Measurements from ENCODE around the gene SLC12A5.
A peak's percentile ranks its signal among the peaks of the same experiment; 100 is the strongest.

Gene SLC12A5

DNA sequence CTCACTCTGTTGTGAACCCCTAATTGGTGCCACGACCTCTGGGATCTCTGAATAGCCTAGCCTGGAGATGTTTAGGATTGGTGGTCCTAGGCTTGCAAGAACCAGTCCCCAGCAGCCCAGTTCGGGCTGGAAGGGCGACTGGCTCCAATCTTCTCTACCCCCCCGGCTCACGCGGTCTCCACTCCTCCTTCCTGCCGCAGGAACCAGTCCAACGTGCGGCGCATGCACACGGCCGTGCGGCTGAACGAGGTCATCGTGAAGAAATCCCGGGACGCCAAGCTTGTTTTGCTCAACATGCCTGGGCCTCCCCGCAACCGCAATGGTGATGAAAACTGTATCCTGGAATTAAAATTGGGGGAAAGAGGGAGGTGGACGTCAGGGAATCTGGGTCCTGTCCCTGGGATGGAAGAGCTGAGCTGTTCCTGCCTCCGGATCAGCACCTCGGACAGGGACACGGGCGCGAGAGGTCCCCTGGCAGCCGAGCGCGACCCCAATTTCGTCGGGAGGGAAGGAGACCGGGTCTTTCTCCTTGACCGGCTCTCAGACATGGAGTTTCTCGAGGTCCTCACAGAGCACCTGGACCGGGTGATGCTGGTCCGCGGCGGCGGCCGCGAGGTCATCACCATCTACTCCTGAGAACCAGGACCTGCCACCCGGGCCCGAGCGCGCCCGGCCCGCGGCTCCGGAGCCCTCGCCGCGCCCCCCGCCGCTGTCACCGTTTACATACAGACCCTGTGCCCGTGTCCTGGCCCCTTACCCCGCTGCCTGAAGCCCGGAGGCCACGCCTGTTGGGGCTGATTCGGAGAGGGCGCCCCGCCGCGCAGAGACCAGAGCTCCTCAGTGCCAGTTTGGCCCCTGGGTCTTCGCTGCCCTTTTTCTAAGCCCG is 28.2 kb downstream of the SLC12A5 start:
- DNase-seq = no peak

DNA sequence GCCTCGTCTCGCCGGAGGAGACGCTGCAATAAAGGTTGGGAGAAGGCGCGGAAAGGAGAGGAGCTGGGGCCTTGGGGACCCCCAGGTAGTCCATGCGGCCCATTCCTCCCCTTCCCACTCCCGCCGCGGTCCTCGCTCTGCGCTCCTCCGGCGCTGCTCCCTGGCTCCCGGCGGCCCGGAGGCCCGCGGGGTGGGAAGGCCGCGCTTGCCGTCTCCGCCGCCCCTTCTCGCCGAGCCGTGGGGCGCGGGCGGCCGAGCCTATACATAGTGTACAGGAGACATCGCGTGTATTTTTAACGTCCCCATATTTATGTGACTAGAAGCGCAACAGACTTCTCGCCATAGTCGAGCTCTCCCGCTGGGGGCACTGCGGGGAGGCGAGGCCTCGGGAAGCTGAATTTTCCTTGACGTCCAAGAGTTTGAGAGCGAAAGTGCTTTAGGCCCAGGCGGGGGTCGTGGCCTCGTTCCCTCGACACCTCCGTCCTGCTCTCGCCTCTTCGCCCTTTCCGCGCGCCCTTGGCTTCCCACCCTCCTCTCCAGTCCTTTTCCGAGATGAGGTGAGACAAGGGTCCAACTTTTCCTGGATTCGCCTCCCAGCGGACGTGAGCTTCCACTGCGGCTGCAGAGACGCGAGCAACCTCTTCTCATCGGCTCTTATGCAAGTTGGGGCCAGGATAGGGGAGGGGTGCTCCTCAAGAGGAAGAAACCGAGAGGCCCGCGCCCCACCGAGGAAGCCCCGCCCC is 29.0 kb downstream of the SLC12A5 start:
- DNase-seq = no peak

DNA sequence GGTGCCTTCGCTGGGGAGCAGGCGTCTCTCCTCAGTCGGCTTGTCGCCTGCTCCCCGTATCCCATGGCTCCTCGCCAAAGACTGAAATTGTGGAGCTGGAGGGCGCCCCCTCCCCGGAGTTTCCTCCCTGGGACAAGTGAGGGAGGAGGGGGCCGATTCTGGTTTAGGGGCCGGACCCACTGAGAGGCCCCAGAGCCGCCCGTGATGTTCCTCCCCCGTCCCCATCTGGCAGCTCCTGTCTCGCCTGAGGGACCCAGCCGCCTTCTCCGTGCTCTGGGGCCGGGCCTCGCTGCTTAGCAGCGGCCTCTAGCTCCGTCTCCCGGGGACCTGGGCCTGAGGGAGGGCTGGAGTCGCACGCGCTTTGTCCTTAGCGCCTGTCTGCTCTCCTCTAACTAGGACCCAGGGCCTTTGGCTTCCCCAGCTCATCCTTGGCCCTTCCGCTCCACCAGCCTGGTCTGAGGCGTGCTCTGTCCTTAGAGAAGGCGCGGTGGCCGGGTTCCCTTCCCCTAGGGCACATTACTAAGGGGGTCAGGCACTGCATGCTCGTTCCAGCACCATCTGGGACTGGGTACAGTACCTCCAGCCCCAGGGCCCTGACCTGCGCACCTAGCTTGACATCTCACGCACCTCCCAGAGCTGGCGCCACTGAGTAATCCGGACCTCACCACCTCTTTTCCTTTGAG is 29.7 kb downstream of the SLC12A5 start:
- DNase-seq = no peak

DNA sequence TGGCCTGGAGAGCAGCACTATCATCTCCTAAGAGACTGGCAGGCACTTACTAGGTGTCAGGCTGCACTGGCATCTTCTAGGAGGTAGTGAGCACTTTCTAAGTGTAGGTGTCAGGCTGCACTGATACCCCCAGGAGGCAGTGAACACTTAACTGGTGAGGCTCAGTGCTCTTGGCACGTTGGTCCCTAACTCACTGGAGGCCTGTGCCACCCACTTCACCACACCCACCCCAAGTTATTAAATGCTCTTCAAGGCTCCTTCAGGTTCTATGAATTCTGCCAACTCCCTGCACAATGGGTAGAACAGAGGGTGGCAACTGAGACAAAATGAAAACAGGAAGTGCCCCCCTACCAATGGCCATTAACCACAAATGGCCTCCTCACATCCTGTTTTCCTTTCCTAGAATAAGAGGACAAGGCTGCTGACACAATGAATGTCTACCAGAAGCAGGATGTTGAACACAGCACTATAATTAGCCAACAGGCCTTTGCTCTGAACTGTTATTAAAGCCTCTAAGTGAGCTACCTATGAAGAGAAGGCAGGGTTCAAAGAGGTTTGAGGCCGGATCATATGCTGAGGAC is 31.4 kb downstream of the SLC12A5 start:
- DNase-seq = peak; percentile 73

DNA sequence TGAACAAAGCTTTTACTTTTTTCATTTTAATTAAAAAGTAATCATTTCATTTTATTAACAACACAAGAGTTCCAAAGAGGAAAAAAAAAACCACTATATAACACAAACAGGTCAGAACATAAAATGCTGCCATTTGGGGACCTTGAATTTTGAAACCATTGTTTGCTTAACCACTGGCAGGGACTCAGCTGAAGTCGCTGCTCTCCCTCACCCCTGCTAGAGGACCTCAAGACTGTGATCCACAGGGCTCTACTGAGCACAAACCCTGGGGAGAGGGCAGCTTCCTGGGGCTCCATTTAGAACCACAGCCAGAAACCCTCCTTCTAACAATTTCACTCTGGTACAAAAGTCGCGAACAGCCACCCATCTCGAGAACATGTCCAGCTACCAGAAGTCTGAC is 32.0 kb downstream of the SLC12A5 start:
- no peak for DNase-seq

DNA sequence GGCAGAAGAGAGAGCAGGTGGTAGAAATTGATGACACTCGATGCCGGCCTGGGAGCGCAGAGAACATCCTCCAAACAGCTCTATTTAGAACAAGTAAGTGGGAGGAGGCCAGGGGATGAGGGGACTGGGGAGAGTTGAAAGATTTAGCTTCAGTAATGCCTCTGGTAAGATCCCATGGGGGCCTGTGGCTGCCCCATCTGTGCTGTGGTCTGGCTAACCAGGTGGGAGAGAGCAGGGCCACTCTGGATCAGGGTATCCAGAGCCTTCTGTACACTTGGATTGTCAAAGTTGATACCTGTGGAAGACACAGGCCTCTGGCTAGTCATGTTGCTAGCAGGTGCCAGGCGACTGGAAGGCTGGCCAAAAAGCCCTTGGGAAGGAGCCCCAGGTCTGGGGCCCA is 33.1 kb downstream of the SLC12A5 start:
- no peak for DNase-seq

DNA sequence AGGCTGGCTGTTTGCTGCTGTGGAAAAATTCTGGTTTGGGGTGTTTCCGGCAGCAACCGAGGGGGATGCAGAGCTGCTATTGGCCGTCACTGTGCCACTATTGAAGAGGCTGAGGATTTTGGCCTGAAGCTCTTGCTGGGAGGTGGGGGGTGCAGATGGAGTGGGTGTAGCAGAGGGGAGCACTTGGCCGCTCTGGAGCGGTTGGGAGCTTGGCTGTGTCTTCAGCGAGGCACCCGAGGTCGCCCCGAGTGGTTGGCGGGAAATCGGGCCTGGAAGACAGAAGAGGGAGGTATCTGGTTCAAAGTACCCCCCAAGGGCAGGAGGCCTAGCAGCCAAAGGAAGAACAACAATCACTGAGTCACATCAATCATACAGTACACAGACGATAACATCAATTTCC is 33.6 kb downstream of the SLC12A5 start:
- no peak for DNase-seq

DNA sequence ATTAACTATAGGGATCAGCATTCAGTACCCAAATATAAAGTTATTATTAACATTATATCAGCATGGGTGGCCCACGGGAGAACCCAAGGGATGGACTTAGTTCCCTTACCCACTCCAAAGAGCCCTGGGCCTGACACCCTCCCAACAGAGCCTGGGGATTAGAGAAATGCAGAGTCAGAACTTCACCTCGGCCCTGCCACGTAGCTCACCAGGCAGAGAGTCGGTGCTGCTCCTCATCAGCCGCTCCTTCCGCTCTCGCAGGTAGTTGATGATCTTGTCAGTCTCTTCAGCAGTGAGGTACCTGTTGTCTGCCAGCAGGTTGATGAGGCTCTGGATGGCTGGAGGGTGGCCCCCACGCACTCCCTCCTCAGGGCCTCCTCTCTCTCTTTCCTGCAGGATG is 34.1 kb downstream of the SLC12A5 start:
- DNase-seq = no peak

DNA sequence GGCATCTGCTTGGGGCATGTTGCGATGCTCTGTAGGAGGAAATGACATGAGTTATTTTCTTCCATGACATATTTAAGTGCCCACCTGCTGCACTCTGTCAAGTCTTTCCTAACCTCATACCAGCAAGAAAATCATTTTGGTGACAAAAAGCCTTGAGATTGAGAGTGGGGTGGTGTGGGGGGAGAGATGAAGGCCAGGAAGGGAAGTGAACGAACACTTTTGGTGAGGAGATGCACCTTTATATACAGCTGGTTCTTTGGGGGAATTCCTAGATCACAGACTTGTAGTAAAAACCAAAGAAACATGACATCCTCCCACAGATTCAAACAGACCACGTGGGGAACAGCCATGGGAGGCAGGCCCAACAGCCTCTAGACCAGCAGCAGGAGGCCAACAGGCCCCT is 34.6 kb downstream of the SLC12A5 start:
- no peak for DNase-seq

DNA sequence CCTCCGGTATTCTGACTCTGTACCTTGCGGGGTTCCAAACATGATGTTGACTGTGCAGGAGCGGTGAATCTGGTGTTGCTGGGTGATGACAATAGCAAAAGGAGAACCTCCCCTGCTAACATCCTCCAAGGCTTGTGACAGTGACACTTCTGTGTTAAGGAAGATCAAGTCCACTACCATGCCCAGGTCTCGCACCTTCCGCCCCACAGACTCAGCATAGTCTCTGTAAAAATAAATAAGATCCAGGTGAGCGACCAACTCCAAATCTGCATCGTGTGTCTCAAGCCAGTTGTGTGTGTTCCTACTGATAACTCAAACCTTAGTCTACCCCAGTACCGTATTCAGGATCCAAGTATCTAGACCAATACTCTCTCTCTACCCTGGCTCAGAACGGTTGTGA is 36.0 kb downstream of the SLC12A5 start:
- no peak for DNase-seq

DNA sequence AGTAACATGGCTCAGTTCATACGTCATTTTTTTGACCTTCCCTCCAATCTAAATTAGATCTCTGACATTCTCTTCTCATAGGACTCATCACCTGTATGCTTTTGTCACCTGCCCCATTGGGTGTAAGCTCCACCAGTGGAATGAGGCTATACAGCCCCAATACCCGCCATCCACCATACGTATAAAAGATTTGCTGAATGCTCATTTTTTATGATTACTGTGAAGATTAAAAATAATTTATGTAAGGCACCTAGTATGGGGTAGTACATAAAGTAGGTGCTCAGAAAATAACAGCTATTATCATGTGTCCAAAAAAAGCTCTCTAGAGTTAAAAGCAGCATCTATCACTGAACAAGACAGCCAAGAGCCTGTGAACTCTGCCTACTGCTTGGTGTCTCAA is 36.7 kb downstream of the SLC12A5 start:
- DNase-seq = no peak

DNA sequence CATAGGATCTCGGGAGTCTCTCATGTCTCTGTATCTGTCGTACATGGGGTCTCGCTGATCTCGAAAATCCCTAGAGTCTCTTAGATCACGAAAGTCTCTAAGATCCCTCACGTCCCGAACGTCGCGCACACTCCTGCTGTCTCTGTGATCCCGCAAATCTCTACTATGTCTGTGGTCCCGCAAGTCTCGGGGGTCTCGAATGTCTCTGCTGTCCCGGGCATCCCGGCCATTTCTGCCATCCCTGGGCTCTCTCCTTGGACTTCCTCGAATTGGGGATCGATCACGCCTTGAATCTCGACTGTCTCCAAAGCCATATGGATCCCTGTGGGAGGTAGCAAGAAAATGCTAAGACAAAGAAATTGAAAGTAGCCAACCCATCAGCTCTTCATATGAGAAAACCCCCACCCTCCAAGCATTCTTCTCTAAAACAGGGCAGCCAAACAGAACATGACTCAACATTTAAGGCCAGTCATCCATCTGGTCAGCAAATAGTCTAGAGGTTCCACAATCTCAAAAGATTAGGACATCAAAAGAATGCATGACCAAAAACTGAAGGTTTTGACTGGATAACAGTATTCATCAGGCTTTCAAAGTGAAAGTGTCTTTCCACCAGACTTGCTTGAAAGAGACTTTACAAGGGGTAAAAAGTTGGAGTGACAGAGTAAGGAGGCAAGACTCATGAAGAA is 41.3 kb downstream of the SLC12A5 start:
- no peak for DNase-seq

DNA sequence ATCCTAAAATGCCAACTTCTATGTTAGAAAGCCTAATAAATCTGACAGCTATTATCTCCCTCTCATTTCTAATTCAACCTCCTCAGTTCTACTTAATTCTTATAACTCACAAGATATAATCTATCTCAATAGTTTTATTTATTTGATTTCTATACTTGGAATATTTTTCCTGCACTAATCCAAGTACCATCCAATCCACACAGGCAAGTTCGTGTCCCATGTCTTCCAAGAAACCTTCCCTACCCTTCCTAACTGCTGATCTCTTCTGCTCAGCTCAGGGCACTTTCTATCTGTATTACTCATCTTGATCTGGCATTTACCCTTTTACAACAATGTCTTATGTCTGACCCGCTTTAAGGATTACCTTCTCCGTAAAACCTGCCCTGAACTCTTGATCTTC is 42.6 kb downstream of the SLC12A5 start:
- no peak for DNase-seq

DNA sequence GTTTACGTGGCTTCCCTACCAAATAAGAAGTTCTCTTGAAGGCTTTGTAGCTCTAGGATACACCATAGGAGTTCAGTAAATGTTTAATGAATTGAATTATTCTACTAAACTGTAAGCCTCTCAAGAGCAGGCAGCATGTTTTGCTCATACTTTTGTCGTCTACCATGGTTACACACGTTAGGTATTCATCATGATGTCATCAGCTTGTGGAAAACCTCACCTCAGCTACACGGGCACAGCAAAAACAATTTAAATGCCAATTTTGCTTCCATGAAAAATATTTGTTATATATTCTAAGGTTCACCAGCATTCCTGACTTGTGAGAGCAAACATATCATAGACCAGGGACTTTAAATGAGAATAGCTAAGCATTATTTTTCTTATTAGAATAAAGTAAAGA is 44.0 kb downstream of the SLC12A5 start:
- no peak for DNase-seq

DNA sequence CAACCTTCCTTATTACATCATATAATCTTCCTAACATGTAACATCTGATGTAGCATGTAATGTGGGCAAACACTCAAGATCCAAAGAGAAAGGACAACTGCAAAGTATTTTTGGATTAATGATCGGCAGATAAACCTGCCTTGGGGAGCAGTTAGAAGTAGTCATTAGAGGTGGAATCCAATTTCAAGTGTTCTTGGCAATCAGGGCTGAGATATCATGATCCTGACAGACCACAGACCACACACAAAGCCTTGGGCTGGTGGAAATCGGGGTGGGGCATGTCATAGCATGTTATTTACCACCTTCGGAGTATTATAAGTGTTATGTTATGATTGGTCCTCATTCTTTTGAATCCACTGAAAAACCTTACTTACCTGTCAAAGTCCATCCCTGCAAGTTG is 44.4 kb downstream of the SLC12A5 start:
- DNase-seq = no peak

DNA sequence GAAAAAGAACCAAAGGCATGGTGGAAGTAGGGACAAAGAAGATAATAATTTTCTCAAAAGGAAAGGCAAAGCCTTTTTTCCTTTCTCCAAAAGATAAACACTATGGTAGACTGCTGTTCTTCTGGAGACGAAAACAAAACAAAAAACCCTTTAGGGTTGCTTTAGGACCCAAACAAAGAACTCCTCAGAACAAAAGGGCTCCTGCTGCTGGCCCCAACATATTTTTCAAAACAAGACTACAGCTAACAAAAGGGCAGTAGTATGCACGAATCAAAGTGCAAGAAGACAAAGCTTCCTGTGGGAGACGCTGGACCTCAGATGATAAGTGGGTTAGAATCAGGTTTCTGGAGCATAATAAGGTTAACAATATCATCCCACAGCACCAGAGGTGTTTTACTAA is 45.0 kb downstream of the SLC12A5 start:
- no peak for DNase-seq

DNA sequence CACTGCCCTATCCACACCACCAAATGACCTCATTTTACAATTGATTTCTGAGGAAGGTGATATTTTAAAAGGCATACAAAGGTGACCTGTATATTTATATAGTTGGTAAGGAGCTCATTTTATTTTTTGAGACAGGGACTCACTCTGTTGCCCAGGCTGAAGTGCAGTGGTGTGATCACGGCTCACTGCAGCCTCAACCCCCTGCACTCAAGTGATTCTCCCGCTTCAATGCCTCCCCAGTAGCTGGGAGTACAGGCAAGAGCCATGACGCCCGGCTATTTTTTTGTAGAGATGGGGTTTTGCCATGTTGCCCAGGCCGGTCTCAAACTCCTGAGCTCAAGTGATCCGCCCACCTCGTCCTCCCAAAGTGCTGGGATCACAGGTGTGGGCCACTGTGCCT is 47.8 kb downstream of the SLC12A5 start:
- DNase-seq = no peak

DNA sequence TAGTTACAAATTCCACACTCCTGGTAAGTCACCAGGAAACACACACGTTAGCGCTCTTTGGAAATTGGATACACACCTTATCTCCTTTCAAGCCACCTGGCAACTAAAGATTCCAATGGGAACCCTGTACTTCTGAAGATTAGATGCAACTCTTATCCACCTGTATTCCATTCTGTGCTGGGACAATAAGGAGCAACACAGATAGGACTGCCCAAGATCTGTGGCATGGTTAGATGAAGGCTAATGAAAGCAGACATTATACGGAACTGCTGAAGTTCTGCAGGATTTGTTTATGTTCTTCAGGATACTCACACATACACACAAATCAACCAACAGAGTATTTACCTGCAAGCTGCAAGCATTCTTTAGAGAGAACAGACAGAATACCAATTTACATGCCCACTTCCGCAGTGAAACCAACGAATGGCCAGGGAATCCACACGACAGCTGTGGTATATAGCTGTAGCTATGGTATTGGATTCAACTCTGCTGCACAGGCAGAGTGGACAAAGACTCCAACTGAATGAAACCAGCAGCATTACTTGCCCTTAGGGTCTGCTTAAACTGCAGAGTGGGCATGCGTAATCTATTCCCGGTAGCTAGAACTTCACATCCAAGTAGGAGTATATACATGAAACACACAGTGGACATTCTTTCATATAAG is 48.8 kb downstream of the SLC12A5 start:
- DNase-seq = no peak

DNA sequence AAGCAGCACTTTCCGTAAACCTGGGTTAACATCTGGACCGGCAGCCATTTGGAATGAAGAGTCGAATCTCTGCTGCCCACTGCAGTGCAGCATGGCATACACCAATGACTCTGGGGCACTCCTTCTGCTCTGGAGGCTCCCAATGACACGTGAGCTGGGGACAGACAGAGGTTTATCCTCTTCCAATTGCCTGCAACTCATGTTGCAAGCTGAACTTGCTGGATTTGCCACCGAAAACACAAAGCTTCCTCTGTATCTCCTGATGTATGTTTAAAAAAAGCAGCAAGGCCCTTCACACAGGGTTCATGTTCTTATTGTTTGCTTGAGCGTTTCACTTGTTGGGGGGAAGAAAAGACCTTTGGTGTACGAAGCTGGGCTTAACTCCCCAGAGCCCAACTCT is 49.9 kb downstream of the SLC12A5 start:
- no peak for DNase-seq

DNA sequence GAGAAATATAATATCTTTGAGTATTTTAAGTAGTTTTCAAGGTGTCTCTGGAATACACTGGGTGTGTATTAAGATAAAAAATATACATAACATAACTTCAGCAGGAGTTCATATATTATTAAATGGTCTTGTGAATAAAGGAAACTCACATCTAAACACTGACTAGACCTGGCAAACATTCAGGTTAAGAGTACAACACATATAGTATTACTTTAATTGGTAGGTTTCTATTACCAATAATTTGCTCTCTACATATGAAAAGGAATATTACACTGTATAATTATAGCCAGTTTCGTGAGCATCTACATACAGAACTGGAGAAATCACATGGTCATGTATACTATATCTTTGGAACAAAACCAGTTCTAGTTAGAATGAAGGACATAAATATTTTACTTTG is 52.1 kb downstream of the SLC12A5 start:
- DNase-seq = no peak

DNA sequence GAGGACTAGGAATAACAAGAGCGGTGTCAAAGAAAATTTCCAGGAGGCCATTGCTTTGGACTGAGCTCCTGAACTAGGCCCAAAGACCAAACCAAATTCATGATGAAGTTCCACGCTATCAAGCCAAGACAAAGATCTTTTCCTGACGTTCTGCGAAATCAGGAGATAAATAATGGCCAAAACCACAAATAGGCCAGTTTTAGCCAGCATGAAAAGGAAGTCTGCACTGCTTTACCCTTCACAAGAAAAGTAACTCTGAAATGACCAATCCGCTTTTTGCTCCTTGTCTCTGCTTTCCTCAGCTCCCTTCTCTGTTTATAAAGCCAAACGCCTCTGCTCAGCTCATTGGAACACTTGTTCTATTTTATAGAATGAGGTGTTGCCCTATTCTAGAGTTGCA is 54.1 kb downstream of the SLC12A5 start:
- DNase-seq = no peak

DNA sequence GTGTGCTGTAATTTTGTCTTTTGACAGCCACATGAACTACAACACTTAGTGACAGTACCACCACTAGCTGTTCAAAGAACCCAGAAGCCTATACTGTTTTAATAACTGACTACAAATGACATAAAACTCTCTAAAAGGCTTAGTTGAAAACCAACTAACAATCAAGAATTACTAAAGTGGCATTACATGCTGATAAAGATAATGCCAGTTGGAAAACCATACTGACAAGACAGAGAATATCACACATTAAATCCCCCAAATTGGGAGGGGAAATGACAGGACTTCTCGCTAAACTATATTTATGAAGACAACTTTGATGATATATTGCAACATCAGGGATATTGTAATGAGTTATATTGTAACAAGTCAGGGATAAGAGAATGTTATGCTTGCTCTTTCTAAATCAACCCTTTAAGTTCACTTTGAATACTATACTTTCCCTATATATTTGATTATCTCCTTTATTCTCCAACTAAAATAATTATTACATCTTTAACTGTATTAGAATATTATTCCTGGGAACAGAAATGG is 54.6 kb downstream of the SLC12A5 start:
- DNase-seq = no peak
